ENCODE results near the gene LRRC71.

GRCh38 chr1:156893048-156893953 lies 27.1 kb upstream of the LRRC71 start, which contains the start of gene PEAR1:
- TF ChIP-seq ZBTB43 (CRISPR knock-in tag; IDR thresholded peaks at IDR 0.05) (no peak), STAT6 (CRISPR knock-in tag; conservative IDR thresholded peaks at IDR 0.05; ENCODE audit: low read depth) (no peak), IRF1 (CRISPR knock-in tag; IDR thresholded peaks at IDR 0.05) (no peak), FOXK1 (CRISPR knock-in tag; IDR thresholded peaks at IDR 0.05) (no peak), MAX (CRISPR knock-in tag; IDR thresholded peaks at IDR 0.05) (no peak), ZNF138 (CRISPR knock-in tag; conservative IDR thresholded peaks at IDR 0.05) (no peak), ATF6 (CRISPR knock-in tag; IDR thresholded peaks at IDR 0.05) (no peak), KAT7 (CRISPR knock-in tag; IDR thresholded peaks at IDR 0.05; ENCODE audit: borderline replicate concordance) (no peak), CTCF (IDR thresholded peaks at IDR 0.05) (no peak; the same call in 1 of the 2 replicates), NFE2L1 (CRISPR knock-in tag; IDR thresholded peaks at IDR 0.05) (no peak), ESRRA (CRISPR knock-in tag; IDR thresholded peaks at IDR 0.05; ENCODE audit: borderline replicate concordance) (no peak), ATF1 (CRISPR knock-in tag; IDR thresholded peaks at IDR 0.05) (no peak)
